ENCODE data around the gene MYBPHL.

MYBPHL gene

DNA sequence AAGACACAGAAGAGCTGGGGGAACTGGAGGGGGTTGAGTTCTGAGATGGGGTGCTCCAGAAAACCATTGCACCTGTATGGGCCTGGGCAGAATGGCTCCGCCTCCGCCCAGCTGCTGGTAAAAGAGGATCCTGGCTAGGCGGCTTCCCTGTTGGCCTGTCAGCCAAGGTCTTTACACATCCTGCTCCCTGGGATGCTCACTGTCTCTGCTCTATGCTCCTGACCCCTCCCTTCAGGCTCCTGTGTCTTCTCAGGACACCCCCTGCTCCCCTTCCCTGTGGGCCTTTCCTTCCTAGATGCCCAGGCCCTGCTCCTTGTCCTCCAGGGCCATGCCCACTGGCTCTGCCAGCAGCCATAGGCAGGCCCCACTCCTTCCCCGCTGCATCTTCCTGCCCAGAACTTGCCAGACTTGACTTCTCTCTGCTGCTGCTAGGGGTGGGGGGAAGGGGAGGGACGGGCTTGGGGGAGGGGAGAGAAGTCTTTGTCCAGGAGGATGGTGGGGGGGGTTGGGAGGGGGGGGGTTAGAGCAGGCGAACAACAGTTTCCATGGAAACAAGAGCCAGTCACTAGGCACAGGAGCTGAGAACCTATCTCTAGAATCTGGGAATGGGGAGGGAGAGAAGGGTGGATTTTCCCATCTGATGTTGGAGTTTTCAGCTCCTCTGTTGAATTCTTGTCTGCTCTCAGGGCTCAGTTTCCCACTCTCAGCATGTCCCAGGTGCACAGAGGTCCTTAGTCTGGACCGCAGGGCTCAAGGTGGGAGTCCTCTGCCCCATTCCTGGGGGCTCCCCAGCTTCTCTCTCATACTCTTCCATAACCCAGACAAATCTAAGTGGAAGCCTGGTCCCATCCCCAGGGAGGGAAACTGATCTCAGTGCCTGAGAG is 46.9 kb downstream of the MYBPHL start:
- no peak for TF ChIP-seq TAF1 (IDR thresholded peaks at IDR 0.05; ENCODE audit: borderline replicate concordance, insufficient read depth, low read length)

DNA sequence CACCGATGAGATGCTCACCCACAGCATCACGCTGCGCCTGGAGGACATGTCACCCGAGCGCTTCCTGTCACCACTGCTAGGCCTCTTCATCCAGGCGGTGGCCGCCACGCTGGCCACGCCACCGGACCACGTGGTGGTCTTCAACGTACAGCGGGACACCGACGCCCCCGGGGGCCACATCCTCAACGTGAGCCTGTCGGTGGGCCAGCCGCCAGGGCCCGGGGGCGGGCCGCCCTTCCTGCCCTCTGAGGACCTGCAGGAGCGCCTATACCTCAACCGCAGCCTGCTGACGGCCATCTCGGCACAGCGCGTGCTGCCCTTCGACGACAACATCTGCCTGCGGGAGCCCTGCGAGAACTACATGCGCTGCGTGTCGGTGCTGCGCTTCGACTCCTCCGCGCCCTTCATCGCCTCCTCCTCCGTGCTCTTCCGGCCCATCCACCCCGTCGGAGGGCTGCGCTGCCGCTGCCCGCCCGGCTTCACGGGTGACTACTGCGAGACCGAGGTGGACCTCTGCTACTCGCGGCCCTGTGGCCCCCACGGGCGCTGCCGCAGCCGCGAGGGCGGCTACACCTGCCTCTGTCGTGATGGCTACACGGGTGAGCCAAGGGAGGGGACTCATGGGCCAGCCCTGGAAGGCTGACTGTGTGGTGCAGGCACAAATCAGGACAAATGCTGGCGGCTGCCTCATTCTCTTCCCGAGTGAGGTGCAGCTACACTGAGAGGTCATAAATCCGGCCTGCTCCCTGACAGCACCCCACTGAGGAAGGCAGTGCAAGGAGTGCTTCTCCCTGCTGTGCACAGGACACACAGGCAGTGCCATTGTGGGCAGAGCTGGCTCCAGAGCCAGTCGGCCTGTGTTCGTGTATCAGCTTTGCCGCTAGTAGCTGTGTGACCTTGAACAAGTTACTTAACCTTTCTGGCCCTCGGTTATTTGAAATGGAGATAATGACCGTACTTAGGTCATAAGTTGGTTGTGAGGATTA is 48.0 kb downstream of the MYBPHL start:
- TF ChIP-seq FOXP2 (optimal IDR thresholded peaks at IDR 0.05; ENCODE audit: borderline replicate concordance, extremely low read depth, extremely low read length, insufficient read depth) (no peak), POLR2AphosphoS5 (IDR thresholded peaks at IDR 0.05; ENCODE audit: low read depth, low read length) (no peak), SIN3A (IDR thresholded peaks at IDR 0.05; ENCODE audit: borderline replicate concordance, insufficient read depth, low read length) (no peak), TAF1 (IDR thresholded peaks at IDR 0.05; ENCODE audit: borderline replicate concordance, insufficient read depth, low read length) (no peak)
- TF ChIP-seq, protein P1, sequence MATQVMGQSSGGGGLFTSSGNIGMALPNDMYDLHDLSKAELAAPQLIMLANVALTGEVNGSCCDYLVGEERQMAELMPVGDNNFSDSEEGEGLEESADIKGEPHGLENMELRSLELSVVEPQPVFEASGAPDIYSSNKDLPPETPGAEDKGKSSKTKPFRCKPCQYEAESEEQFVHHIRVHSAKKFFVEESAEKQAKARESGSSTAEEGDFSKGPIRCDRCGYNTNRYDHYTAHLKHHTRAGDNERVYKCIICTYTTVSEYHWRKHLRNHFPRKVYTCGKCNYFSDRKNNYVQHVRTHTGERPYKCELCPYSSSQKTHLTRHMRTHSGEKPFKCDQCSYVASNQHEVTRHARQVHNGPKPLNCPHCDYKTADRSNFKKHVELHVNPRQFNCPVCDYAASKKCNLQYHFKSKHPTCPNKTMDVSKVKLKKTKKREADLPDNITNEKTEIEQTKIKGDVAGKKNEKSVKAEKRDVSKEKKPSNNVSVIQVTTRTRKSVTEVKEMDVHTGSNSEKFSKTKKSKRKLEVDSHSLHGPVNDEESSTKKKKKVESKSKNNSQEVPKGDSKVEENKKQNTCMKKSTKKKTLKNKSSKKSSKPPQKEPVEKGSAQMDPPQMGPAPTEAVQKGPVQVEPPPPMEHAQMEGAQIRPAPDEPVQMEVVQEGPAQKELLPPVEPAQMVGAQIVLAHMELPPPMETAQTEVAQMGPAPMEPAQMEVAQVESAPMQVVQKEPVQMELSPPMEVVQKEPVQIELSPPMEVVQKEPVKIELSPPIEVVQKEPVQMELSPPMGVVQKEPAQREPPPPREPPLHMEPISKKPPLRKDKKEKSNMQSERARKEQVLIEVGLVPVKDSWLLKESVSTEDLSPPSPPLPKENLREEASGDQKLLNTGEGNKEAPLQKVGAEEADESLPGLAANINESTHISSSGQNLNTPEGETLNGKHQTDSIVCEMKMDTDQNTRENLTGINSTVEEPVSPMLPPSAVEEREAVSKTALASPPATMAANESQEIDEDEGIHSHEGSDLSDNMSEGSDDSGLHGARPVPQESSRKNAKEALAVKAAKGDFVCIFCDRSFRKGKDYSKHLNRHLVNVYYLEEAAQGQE (IDR thresholded peaks at IDR 0.05; ENCODE audit: insufficient read depth in 1 of 2, low read depth in 2 of 2, low read length in 2 of 2), result no peak

DNA sequence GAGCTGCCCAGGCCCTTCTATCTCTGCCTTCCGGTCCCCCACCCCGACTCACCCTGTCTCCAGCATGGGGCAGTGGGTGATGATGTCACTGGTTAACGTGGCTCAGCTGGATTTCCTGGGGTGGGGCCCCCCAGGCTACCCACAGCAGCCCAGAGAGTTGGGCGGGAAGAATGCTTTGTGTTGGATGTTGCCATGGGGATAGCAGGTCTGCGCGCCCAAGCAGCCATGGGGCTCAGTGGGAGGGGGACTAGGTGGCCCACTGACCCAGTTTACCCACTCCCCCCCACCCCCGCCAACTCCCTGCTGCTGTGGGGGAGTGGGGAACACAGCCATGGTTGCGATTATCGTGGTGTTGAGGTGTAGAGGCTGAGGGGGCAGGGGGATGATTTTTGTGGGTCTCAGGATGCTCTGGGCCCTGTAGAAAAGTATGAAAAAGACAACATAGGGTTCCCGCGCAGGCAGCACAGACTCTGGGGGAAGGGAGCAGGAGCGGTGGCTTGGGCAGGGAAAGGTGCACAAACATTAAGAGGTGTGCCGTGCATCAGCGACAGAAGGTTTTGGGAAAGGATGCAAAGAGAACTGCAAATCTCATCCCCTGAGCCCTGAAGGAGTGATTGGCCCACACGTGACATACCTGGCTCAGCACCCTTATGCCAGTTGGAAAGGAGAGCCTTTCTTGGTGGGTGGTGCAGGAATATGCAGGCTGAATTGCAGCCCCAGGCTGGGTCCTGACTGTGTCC is 49.0 kb downstream of the MYBPHL start:
- TF ChIP-seq FOXP2 (optimal IDR thresholded peaks at IDR 0.05; ENCODE audit: borderline replicate concordance, extremely low read depth, extremely low read length, insufficient read depth), result no peak
- no peak for TF ChIP-seq TAF1 (IDR thresholded peaks at IDR 0.05; ENCODE audit: borderline replicate concordance, insufficient read depth, low read length)
- TF ChIP-seq POLR2AphosphoS5 (IDR thresholded peaks at IDR 0.05; ENCODE audit: low read depth, low read length), result no peak
- no peak for TF ChIP-seq SIN3A (IDR thresholded peaks at IDR 0.05; ENCODE audit: borderline replicate concordance, insufficient read depth, low read length)
- TF ChIP-seq, protein P1 (IDR thresholded peaks at IDR 0.05; ENCODE audit: insufficient read depth in 1 of 2, low read depth in 2 of 2, low read length in 2 of 2), result no peak

DNA sequence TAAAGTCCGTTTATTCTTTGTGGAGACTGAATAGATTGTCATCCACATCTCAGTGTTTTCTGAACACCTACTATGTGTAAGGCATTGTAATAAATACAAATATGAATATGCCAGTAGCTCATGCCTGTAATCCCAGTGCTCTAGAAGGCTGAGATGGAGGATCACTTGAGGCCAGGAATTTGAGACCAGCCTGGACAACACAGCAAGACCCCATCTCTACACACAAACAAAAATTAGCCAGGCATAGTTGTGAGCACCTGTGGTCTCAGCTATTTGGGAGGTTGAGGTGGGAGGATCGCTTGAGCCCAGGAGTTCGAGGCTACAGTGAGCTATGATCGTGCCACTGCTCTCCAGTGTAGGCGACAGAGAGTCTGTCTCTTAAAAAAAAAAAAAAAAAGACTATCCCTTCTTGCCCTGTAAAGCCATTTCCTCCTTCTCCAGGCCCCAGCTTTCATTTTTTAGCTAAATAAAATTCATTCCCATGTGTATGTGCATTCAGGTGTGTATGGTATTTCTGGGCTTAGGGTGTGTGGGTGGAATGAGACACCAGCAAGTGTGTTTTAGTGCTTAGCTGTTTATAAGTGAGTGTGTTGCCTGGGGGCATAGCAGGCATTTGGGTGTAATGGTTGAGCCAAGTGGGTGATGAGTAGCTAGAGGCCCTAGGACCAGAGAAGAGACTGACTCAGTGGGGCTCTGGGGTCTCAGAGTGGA is 49.7 kb downstream of the MYBPHL start:
- TF ChIP-seq, protein P1 (IDR thresholded peaks at IDR 0.05; ENCODE audit: insufficient read depth in 1 of 2, low read depth in 2 of 2, low read length in 2 of 2), result no peak
- no peak for TF ChIP-seq FOXP2 (optimal IDR thresholded peaks at IDR 0.05; ENCODE audit: borderline replicate concordance, extremely low read depth, extremely low read length, insufficient read depth)
- no peak for TF ChIP-seq SIN3A (IDR thresholded peaks at IDR 0.05; ENCODE audit: borderline replicate concordance, insufficient read depth, low read length)
- TF ChIP-seq TAF1 (IDR thresholded peaks at IDR 0.05; ENCODE audit: borderline replicate concordance, insufficient read depth, low read length), result no peak
- TF ChIP-seq POLR2AphosphoS5 (IDR thresholded peaks at IDR 0.05; ENCODE audit: low read depth, low read length), result no peak
